Endothelial cell (in vitro differentiated cells): ENCODE data around the gene NRG2. TPM values are rescaled to one million over a fixed set of nuclear protein-coding genes. Genes with fewer than 3 reads are reported as not detected.

Experiments used
- DNase-seq: peaks from one replicate; pipeline ENCODE4 v3.0.0; 2021; ENCODE audit warnings: low spot score
- H3K27ac Mint-ChIP-seq: one replicate; pipeline ENCODE4 v1.8.0; 2021; ENCODE audit warnings: mixed read lengths, inconsistent platforms; ENCODE audit not compliant: unreplicated experiment
- H3K27me3 Mint-ChIP-seq: one replicate; pipeline ENCODE4 v1.8.0; 2021; ENCODE audit warnings: mild to moderate bottlenecking, moderate library complexity, mixed read lengths, inconsistent platforms; ENCODE audit not compliant: unreplicated experiment
- H3K36me3 Mint-ChIP-seq: one replicate; pipeline ENCODE4 v1.8.0; 2021; ENCODE audit warnings: mild to moderate bottlenecking, low read depth, mixed read lengths, inconsistent platforms; ENCODE audit not compliant: unreplicated experiment
- H3K4me1 Mint-ChIP-seq: one replicate; pipeline ENCODE4 v1.8.0; 2021; ENCODE audit warnings: mild to moderate bottlenecking, mixed read lengths, inconsistent platforms; ENCODE audit not compliant: unreplicated experiment
- H3K4me3 Mint-ChIP-seq: one replicate; pipeline ENCODE4 v1.8.0; 2021; ENCODE audit warnings: mild to moderate bottlenecking, mixed read lengths, inconsistent platforms; ENCODE audit not compliant: unreplicated experiment
- H3K9me3 Mint-ChIP-seq: one replicate; pipeline ENCODE4 v1.8.0; 2021; ENCODE audit warnings: mixed read lengths, inconsistent platforms; ENCODE audit not compliant: unreplicated experiment
- total RNA-seq: library from RNA; stranded (reverse); fragmentation: NEBNext Ultra II Directional; extraction: Animal tissue kit (Norgen Biotek cat#: 25700); gene quantifications from one replicate; pipeline ENCODE4 v1.2.1, GENCODE V29; 2021; ENCODE audit not compliant: unreplicated experiment
- TF ChIP-seq, protein P1 (sequence below): fragments of 200-600 bp; sonication (generic); IDR thresholded peaks from one replicate; pipeline ENCODE4 v1.5.0; 2021; ENCODE audit warnings: antibody characterized with exemption; ENCODE audit not compliant: unreplicated experiment

Gene NRG2
- total RNA-seq, 1 donor from 2014 or later: not detected

DNA sequence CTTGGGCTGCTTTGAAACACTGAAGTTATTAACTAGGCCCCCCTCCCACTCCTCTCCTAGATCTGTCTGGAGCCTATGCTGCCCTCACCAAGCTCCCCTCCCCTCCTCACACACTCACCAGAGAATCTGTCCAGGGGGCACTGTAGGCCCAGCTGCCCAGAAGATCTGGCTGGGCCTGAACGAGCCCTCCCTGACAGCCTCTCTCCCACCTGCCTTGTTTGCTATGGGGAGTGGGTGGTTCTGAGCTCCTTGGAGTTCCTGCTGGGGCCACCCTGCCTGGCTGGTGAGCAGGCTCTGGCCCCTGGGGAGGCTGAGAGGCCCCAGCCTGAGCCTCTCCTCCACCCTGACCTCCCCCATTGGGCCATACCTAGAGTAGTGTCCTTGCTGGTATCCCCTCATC is 172.4 kb downstream of the NRG2 start:
- DNase-seq: no peak
- TF ChIP-seq, protein P1, sequence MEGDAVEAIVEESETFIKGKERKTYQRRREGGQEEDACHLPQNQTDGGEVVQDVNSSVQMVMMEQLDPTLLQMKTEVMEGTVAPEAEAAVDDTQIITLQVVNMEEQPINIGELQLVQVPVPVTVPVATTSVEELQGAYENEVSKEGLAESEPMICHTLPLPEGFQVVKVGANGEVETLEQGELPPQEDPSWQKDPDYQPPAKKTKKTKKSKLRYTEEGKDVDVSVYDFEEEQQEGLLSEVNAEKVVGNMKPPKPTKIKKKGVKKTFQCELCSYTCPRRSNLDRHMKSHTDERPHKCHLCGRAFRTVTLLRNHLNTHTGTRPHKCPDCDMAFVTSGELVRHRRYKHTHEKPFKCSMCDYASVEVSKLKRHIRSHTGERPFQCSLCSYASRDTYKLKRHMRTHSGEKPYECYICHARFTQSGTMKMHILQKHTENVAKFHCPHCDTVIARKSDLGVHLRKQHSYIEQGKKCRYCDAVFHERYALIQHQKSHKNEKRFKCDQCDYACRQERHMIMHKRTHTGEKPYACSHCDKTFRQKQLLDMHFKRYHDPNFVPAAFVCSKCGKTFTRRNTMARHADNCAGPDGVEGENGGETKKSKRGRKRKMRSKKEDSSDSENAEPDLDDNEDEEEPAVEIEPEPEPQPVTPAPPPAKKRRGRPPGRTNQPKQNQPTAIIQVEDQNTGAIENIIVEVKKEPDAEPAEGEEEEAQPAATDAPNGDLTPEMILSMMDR: no peak
- no peak overlapping the region for H3K4me3 Mint-ChIP-seq
- H3K36me3 Mint-ChIP-seq: no peaks in the 10 kb centered on the region
- H3K27ac Mint-ChIP-seq: no peak overlapping the region
- H3K9me3 Mint-ChIP-seq: no peaks in the 10 kb centered on the region
- peaks cover 3% of the 10 kb centered on the region for H3K4me1 Mint-ChIP-seq
- peaks cover 9% of the 10 kb centered on the region for H3K27me3 Mint-ChIP-seq

DNA sequence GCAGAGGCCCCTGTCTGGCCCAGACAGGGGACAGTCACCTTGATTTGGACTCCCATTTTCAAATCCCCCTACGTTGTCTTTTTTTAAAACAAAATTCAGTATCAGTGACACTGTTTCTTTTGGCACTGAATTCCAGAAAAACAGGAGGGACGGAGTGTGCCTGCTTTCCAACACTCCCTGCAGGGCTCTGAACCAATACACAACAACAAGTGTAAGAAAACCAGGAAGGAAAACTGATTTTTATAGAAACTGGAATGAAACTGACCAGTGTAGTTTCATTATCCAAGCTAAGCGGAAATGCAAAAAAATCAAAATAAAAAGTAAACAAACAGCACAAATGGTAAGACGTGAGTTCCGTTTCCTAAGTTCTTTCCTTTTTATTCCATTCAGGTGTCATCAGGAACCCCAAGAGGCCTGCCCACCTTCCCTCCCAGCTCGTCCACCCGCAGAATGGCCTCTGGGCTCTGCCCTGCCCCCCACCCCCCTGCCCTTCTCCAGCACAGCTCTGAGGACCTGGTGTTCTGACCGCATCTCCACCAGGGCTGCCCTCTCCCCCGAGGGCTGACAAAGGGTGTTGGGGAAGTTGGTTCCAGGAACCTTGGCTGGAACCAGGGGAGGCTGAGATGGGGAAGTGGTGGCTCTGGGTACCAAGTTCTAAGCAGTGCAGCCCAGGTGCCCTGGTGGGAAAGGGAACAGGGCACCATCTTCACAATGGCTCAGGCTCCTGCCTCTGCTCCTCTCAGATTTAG is 173.9 kb downstream of the NRG2 start:
- Mint-ChIP-seq H3K27ac (no peak overlapping the region), H3K4me3 (no peak overlapping the region), H3K27me3 (peaks cover 9% of the 10 kb centered on the region), H3K4me1 (peaks cover 3% of the 10 kb centered on the region), H3K9me3 (no peaks in the 10 kb centered on the region), H3K36me3 (no peaks in the 10 kb centered on the region)
- TF ChIP-seq, protein P1: no peak
- no peak for DNase-seq

DNA sequence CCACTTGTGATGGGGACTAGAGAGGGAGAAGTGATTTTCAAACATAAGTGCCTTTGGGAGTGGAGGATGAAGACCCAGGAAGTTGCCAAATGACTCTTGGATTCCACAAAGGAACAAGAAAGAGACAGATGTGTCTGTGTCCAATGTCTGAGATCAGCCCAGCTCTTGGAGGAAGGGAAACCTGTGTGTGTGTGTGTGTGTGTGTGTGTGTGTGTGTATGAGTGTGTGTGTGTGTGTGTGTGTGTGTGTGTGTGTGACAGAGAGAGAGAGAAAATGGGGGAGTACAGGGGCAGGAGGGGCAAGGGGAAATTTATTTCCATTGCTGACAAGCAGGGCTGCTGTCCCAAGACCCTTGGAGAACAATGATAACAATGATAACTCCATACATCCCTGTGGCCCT is 175.5 kb downstream of the NRG2 start:
- Mint-ChIP-seq H3K27me3 (peaks cover 9% of the 10 kb centered on the region), H3K36me3 (no peaks in the 10 kb centered on the region), H3K9me3 (no peaks in the 10 kb centered on the region), H3K4me1 (peaks cover 3% of the 10 kb centered on the region), H3K4me3 (no peak overlapping the region), H3K27ac (no peak overlapping the region)
- DNase-seq: no peak
- TF ChIP-seq, protein P1: no peak

DNA sequence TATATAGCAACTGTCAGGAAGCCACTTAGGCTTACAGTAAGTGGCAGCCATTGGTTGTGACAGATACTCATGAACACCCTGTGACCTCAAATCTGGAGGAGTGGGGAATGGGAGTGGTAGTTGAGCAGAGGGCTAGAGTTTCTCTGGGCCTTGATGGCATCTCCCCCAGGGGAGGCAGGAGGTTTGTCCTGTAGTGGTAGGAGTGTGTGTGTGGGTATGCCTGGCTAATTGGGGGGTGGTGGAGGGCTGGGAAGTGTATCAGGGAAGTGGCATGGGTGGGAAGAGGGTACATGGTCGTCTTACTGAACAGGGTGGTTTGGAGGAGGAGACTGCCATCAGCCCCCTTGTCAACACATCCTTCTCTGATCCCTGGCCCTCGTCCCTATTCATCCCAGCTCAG is 176.0 kb downstream of the NRG2 start:
- no peak for DNase-seq
- H3K4me1 Mint-ChIP-seq: peaks cover 3% of the 10 kb centered on the region
- TF ChIP-seq, protein P1: no peak
- no peaks in the 10 kb centered on the region for H3K9me3 Mint-ChIP-seq
- H3K27ac Mint-ChIP-seq: no peak overlapping the region
- no peak overlapping the region for H3K4me3 Mint-ChIP-seq
- no peaks in the 10 kb centered on the region for H3K36me3 Mint-ChIP-seq
- peaks cover 10% of the 10 kb centered on the region for H3K27me3 Mint-ChIP-seq

DNA sequence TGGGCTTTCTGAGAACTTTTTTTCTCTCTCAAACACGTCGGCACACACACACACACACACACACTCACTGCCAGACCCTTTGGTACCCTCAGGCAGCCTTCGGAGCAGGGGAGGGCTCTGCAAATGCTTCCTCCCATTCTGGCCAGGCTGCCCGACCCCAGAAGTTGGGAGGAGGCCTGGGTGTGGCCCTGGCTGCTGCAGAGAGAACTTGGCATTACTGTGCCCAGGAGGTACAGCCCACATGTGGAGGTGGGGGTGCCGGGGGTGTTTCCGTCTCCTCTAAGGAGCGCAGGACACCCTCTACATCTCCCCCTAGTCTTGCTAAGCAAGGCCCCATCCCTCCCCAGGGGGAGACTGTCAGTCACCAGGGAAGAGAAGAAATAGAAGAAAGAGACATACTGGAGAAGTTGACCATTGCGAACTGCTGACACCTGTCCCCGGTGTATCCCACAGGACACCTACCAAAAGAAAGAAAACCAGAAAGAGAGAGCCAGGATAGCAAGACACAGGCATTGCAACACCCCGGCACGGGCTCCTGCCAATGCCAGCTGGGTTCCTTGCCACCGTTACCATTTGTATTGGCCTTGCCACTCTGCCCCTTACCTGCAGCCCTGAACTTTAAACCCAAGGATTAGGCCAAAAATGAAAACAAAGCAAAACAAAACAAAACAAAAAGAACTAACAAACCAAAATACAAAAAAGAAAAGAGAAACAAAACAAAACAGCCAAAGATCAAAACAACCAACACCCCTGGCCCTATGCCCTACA is 178.2 kb downstream of the NRG2 start:
- TF ChIP-seq, protein P1: no peak
- Mint-ChIP-seq H3K4me1 (peaks cover 3% of the 10 kb centered on the region), H3K9me3 (no peaks in the 10 kb centered on the region), H3K4me3 (no peak overlapping the region), H3K27ac (no peak overlapping the region), H3K27me3 (peaks cover 10% of the 10 kb centered on the region), H3K36me3 (no peaks in the 10 kb centered on the region)
- no peak for DNase-seq
